Measurements from ENCODE around the gene AKR1C4.

DNA sequence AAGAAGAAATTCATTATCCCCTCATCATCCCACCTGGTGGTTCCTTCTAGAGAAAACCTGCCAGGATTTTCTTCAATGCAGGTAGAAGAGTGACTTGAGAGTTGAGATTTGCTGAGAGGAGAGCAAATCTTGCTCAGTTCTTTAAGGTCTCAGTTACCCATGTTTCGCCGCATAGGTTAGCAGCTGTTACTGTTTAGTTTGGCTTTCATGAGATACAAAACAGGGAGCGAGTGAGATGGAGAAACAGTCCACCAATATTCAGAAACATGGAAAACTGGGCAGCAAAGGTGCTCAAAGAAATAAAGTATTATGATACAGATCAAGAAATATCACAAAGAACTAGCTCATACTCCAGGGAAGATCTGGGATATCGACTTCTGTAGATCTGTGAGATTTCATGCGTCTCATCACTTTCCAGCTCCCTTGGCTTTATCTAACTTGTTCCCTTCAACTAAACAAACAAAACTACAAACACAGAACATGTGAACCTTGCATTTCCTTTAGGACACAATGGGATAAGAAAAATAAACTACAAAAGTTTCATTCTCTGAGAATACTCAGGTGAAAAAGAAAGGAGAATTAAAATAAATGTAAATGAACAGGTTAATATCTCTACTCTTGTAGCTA lies 63.4 kb downstream of the AKR1C4 start:
- TF ChIP-seq POLR2AphosphoS5 (IDR thresholded peaks at IDR 0.05), result no peak
- TF ChIP-seq CTCF (IDR thresholded peaks at IDR 0.05), result no peak
